Parietal lobe (tissue), 1 donor: ENCODE results near the gene FERD3L. TPM values are rescaled to one million over a fixed set of nuclear protein-coding genes. Genes with fewer than 3 reads are reported as not detected.

ENCODE experiments used
- total RNA-seq: library from RNA; depleted of rRNA; stranded (reverse); fragments of >200 nt; gene quantifications from one replicate; pipeline ENCODE4 v1.2.3, GENCODE V29; 2014

The FERD3L gene
- not detected for total RNA-seq

GRCh38 chr7:19144661-19145433 lies at the start of gene FERD3L:
FERD3L (minus strand) TSS chr7:19145421; CDS start chr7:19145362, 59 bp downstream.

GRCh38 chr7:19117091-19117869 lies 27.9 kb downstream of the FERD3L start, which contains the start of gene TWIST1:
TWIST1 (minus strand) TSS chr7:19117636; CDS start chr7:19117321, 315 bp downstream.

Other genes with a start within 250 kb of the FERD3L start
- gene TWIST1, start 27.8 kb downstream of the FERD3L start, total RNA-seq, result not detected